Breast epithelium (tissue), 3 donors: Measurements from ENCODE around the gene MDFI.

Experiments
- CTCF ChIP-seq, 3 donors: fragments of 450-650 bp; IDR thresholded peaks; one replicate each; pipeline ENCODE4 v1.5.1; 2016 to 2017; ENCODE audit warnings: antibody characterized with exemption in 3 of 3, mild to moderate bottlenecking in 3 of 3, moderate library complexity in 3 of 3
- POLR2A ChIP-seq: fragments of 450-650 bp; IDR thresholded peaks from one replicate; pipeline ENCODE4 v1.6.1; 2016; ENCODE audit warnings: antibody characterized with exemption, mild to moderate bottlenecking, moderate library complexity
- POLR2AphosphoS5 ChIP-seq, 3 donors: sonication (generic); formaldehyde crosslinking; IDR thresholded peaks; one replicate each; pipeline ENCODE4 v1.6.1; 2017; ENCODE audit warnings: antibody characterized with exemption in 3 of 3

GRCh38 chr6:41677124-41677921 is 39.1 kb downstream of the MDFI start:
- TF ChIP-seq CTCF (IDR thresholded peaks at IDR 0.05) (no peak), POLR2A (no peak), POLR2AphosphoS5 (IDR thresholded peaks at IDR 0.05) (no peak)
